Measurements from ENCODE around the gene ERBB4.
"Not testable (repeated sequence)": the region's sequence is repeated elsewhere in the genome, so short reads cannot be mapped to it uniquely, and the experiment has no call there.

The ERBB4 gene

GRCh38 chr2:211620986-211621385, 917.6 kb downstream of the ERBB4 start:
- peaks cover 5% of the 10 kb centered on the region for H3K4me1 ChIP-seq
- no peaks in the 10 kb centered on the region for H3K27me3 ChIP-seq (ENCODE audit: low read depth)
- no peaks in the 10 kb centered on the region for H3K36me3 ChIP-seq (replicated peaks)
- in situ Hi-C loops (cut with MboI; ENCODE audit: low sequenced_read_pairs) = no loop called here
- no peak for DNase-seq (ENCODE audit: low spot score in 2 of 2)
- H3K4me3 ChIP-seq = no peak overlapping the region
- no peaks in the 10 kb centered on the region for H3K9me3 ChIP-seq

- Histone ChIP-seq H3K4me3 (no peak overlapping the region), H3K27me3 (ENCODE audit: low read depth) (no peaks in the 10 kb centered on the region), H3K9me3 (no peaks in the 10 kb centered on the region), H3K4me1 (peaks cover 5% of the 10 kb centered on the region), H3K36me3 (replicated peaks) (no peaks in the 10 kb centered on the region)
- in situ Hi-C loops (cut with MboI; ENCODE audit: low sequenced_read_pairs) = no loop called here
- DNase-seq (ENCODE audit: low spot score in 2 of 2) = no peak
Observed at GRCh38 chr2:211617803-211618202, 920.8 kb downstream of the ERBB4 start.

GRCh38 chr2:211611621-211612020, 927.0 kb downstream of the ERBB4 start:
- in situ Hi-C loops (cut with MboI; ENCODE audit: low sequenced_read_pairs) = no loop called here
- no peak for DNase-seq (ENCODE audit: low spot score in 2 of 2)
- no peak overlapping the region for H3K4me3 ChIP-seq
- H3K4me1 ChIP-seq = no peaks in the 10 kb centered on the region
- H3K36me3 ChIP-seq (replicated peaks) = no peaks in the 10 kb centered on the region
- H3K27me3 ChIP-seq (ENCODE audit: low read depth) = no peaks in the 10 kb centered on the region
- no peaks in the 10 kb centered on the region for H3K9me3 ChIP-seq

DNA sequence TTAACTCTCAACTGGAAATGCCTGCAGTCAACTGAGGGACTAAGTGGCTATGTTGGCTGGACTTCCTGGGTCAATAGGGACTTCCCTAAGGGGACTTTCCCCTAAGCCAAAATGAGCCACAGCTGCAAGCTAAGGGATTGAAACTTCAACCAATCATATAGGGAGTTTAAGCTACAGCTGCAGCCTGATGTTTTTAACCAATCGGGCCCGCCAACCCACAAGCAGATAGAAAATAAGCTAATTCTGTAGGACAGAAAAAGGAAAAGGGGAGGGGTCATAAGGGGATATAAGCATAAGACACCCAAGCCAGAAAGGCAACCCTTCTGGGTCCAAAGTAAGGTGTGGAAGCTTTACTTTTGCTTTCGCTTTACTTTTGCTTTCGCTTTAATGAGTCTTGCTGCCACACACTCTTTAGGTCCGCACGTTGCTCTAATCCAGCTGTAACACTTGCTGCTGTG, 927.5 kb downstream of the ERBB4 start:
- no peaks in the 10 kb centered on the region for H3K9me3 ChIP-seq
- no peak overlapping the region for H3K4me3 ChIP-seq
- in situ Hi-C loops (cut with MboI; ENCODE audit: low sequenced_read_pairs) = no loop called here
- no peaks in the 10 kb centered on the region for H3K36me3 ChIP-seq (replicated peaks)
- no peaks in the 10 kb centered on the region for H3K27me3 ChIP-seq (ENCODE audit: low read depth)
- H3K4me1 ChIP-seq = no peaks in the 10 kb centered on the region
- no peak for DNase-seq (ENCODE audit: low spot score in 2 of 2)

DNA sequence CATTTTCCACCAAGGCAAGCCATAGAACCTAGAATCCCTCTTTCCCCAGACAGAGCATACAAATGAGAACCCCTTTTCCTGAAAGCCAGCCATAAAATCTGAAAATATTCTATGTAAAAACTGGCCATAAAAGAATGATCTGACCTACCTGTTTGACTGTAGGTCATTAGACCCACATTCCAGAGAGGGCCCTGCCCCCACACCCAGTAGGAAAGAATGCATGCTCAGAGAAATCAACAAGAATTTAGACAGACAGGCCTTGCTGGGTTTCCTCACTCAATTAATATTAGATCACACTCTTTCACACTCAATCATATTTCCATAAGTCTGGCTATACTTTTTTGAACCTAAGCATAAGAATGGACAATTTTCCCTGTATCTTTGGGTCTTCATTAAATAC, 929.5 kb downstream of the ERBB4 start:
- Histone ChIP-seq H3K9me3 (no peaks in the 10 kb centered on the region), H3K36me3 (replicated peaks) (no peaks in the 10 kb centered on the region), H3K4me1 (no peaks in the 10 kb centered on the region), H3K27me3 (ENCODE audit: low read depth) (no peaks in the 10 kb centered on the region), H3K4me3 (no peak overlapping the region)
- in situ Hi-C loops (cut with MboI; ENCODE audit: low sequenced_read_pairs) = no loop called here
- no peak for DNase-seq (ENCODE audit: low spot score in 2 of 2)

- Histone ChIP-seq H3K27me3 (ENCODE audit: low read depth) (no peaks in the 10 kb centered on the region), H3K9me3 (0 out of 2 replicates have a peak, but pooled peaks cover 4% of the 10 kb centered on the region), H3K4me1 (peaks cover 24% of the 10 kb centered on the region), H3K4me3 (no peak overlapping the region), H3K36me3 (replicated peaks) (no peaks in the 10 kb centered on the region)
- in situ Hi-C loops (cut with MboI; ENCODE audit: low sequenced_read_pairs) = no loop called here
- peak; percentile 53 to 99 for DNase-seq (ENCODE audit: low spot score in 2 of 2)
Observed at GRCh38 chr2:211599146-211599545, 939.5 kb downstream of the ERBB4 start.

GRCh38 chr2:211598238-211598637, 940.4 kb downstream of the ERBB4 start:
- Histone ChIP-seq H3K9me3 (0 out of 2 replicates have a peak, but pooled peaks cover 4% of the 10 kb centered on the region), H3K4me1 (peaks cover 24% of the 10 kb centered on the region), H3K4me3 (no peak overlapping the region), H3K27me3 (ENCODE audit: low read depth) (no peaks in the 10 kb centered on the region), H3K36me3 (replicated peaks) (no peaks in the 10 kb centered on the region)
- DNase-seq (ENCODE audit: low spot score in 2 of 2) = no peak
- in situ Hi-C loops (cut with MboI; ENCODE audit: low sequenced_read_pairs) = no loop called here

GRCh38 chr2:211592006-211592405, 946.6 kb downstream of the ERBB4 start:
- DNase-seq (ENCODE audit: low spot score in 2 of 2); H3K4me1 ChIP-seq; H3K36me3 ChIP-seq (replicated peaks); in situ Hi-C loops (cut with MboI; ENCODE audit: low sequenced_read_pairs); H3K4me3 ChIP-seq; H3K9me3 ChIP-seq; H3K27me3 ChIP-seq (ENCODE audit: low read depth): not testable (repeated sequence)

- DNase-seq (ENCODE audit: low spot score in 2 of 2) = no peak
- Histone ChIP-seq H3K36me3 (replicated peaks) (no peaks in the 10 kb centered on the region), H3K27me3 (ENCODE audit: low read depth) (no peaks in the 10 kb centered on the region), H3K9me3 (no peaks in the 10 kb centered on the region), H3K4me3 (no peak overlapping the region), H3K4me1 (peaks cover 2% of the 10 kb centered on the region; the same call in 1 of the 2 replicates)
- in situ Hi-C loops (cut with MboI; ENCODE audit: low sequenced_read_pairs) = no loop called here
Observed at GRCh38 chr2:211591426-211591825, 947.2 kb downstream of the ERBB4 start.

DNA sequence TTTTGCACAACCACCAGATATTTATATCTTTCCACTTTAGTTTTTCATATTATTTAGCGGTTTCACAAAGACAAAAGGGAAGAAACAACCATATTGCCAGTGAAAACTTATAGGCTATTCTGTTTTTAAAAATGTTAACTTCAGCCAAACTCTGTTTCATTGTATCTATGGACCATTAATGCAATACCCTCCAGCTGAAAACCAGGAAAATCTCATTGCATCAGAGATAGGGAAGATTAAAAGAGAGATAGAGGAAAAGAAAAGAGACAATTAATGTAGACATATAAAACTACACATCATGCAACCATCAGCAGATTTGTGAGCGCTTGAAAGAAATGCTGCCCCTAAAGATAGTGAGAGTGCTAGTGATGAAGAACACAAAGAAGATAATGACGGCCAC, 970.2 kb downstream of the ERBB4 start:
- no peak for DNase-seq (ENCODE audit: low spot score in 2 of 2)
- in situ Hi-C loops (cut with MboI; ENCODE audit: low sequenced_read_pairs) = no loop called here

GRCh38 chr2:211564441-211564840, 974.2 kb downstream of the ERBB4 start:
- DNase-seq (ENCODE audit: low spot score in 2 of 2) = no peak
- Histone ChIP-seq H3K27me3 (ENCODE audit: low read depth) (no peaks in the 10 kb centered on the region), H3K4me3 (no peak overlapping the region), H3K9me3 (0 out of 2 replicates have a peak, but pooled peaks cover 2% of the 10 kb centered on the region), H3K4me1 (no peaks in the 10 kb centered on the region), H3K36me3 (replicated peaks) (no peaks in the 10 kb centered on the region)
- in situ Hi-C loops (cut with MboI; ENCODE audit: low sequenced_read_pairs) = no loop called here

More for the DNA sequence above, 970.2 kb downstream of the ERBB4 start:
- H3K27me3 ChIP-seq (ENCODE audit: low read depth) = no peaks in the 10 kb centered on the region
- H3K36me3 ChIP-seq (replicated peaks) = no peaks in the 10 kb centered on the region
- H3K9me3 ChIP-seq = 0 out of 2 replicates have a peak, but pooled peaks cover 2% of the 10 kb centered on the region
- H3K4me3 ChIP-seq = no peak overlapping the region
- H3K4me1 ChIP-seq = no peaks in the 10 kb centered on the region

DNA sequence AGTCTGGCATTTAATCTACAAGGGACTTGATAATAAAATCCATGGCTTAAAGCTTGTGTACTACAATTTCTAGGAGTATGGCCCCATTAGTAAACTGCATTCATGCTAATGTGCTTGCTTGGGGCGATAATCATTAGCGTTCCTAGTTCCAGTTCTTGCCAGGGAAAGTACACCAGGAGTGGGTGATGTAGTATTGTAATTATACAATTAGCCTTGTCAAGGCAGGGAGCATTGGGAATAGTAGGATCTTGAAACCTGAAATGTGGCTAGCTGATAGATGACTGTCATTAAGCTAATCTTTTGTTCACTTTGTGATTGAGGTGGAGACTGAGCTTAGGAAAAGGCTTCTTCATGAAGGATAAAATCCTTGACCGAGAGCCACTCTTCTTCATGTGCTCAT, 993.0 kb downstream of the ERBB4 start:
- DNase-seq (ENCODE audit: low spot score in 2 of 2) = no peak
- no peak overlapping the region for H3K4me3 ChIP-seq
- no peaks in the 10 kb centered on the region for H3K4me1 ChIP-seq
- in situ Hi-C loops (cut with MboI; ENCODE audit: low sequenced_read_pairs) = no loop called here
- no peaks in the 10 kb centered on the region for H3K27me3 ChIP-seq (ENCODE audit: low read depth)
- no peaks in the 10 kb centered on the region for H3K36me3 ChIP-seq (replicated peaks)
- no peaks in the 10 kb centered on the region for H3K9me3 ChIP-seq

DNA sequence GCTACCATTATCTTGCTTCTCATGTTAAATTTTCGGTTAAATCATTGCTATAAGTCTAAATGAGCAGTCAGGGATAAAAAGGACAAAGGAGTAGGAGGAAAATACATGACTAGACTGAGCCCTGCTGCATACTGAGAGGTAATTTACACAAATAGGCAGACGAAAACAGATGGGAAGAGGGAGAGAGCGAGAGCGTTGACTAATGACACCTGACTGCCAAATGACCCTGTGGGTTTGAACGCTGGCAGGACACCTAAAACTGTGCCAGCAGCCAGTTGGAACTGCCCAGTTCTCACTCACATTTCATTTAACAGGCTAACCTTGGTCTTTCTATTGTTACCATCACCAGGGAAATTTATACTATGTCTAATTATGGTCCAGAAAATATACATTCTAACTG, 1004.0 kb downstream of the ERBB4 start:
- Histone ChIP-seq H3K9me3 (no peaks in the 10 kb centered on the region), H3K4me1 (no peaks in the 10 kb centered on the region; the same call in 1 of the 2 replicates), H3K27me3 (ENCODE audit: low read depth) (no peaks in the 10 kb centered on the region), H3K4me3 (no peak overlapping the region), H3K36me3 (replicated peaks) (no peaks in the 10 kb centered on the region)
- in situ Hi-C loops (cut with MboI; ENCODE audit: low sequenced_read_pairs) = no loop called here
- DNase-seq (ENCODE audit: low spot score in 2 of 2) = no peak

DNA sequence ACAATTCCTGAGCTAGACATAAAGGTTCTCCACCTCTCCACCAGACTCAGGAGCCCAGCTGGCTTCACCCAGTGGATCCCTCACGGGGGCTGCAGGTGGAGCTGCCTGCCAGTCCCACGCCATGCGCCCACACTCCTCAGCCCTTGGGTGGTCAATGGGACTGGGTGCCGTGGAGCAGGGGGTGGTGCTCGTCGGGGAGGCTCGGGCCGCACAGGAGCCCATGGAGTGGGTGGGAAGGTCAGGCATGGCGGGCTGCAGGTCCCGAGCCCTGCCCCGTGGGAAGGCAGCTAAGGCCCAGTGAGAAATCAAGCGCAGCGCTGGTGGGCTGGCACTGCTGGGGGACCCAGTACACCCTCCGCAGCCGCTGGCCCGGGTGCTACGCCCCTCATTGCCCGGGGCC, 1014.4 kb downstream of the ERBB4 start:
- H3K36me3 ChIP-seq (replicated peaks); H3K4me3 ChIP-seq; H3K9me3 ChIP-seq; DNase-seq (ENCODE audit: low spot score in 2 of 2); in situ Hi-C loops (cut with MboI; ENCODE audit: low sequenced_read_pairs); H3K27me3 ChIP-seq (ENCODE audit: low read depth): not testable (repeated sequence)
- peaks cover 11% of the 10 kb centered on the region; the same call in 1 of the 2 replicates for H3K4me1 ChIP-seq

DNA sequence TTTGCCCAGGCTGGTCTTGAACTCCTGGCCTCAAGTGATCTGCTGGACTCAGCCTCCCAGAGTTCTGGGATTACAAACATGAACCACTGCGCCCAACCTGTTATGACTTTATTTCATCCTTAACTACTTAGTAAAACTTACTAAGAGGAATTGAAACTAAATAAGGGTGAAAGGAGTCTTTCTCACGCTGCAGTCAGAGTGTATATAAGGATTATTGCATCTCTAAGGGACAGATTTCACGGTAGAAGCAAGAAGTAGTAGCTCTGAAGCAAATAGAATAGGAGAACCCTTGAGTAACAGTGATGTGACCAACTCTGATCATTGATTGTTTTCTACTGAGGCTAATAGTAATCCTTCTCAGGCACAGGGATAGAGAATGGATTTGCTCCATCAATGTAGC, 1022.1 kb downstream of the ERBB4 start:
- H3K9me3 ChIP-seq = no peaks in the 10 kb centered on the region
- in situ Hi-C loops (cut with MboI; ENCODE audit: low sequenced_read_pairs) = no loop called here
- no peaks in the 10 kb centered on the region for H3K36me3 ChIP-seq (replicated peaks)
- no peak for DNase-seq (ENCODE audit: low spot score in 2 of 2)
- peaks cover 24% of the 10 kb centered on the region for H3K4me1 ChIP-seq
- H3K27me3 ChIP-seq (ENCODE audit: low read depth) = no peaks in the 10 kb centered on the region
- H3K4me3 ChIP-seq = no peak overlapping the region

Data from HAP-1 (cell line).